ENCODE results near the gene CRK. TPM values are rescaled to one million over a fixed set of nuclear protein-coding genes. Genes with fewer than 3 reads are reported as not detected.

The CRK gene
- total and polyA plus RNA-seq, 2 of the 4 experiments (the other 2 are of a cell fraction): 57.6 to 100 TPM

GRCh38 chr17:1421470-1421869, 34.6 kb downstream of the CRK start:
- H3K56ac ChIP-seq (ENCODE audit: extremely low read depth, insufficient read depth, low read length): no peak overlapping the region
- H2AFZ ChIP-seq (replicated peaks; ENCODE audit: low read length, poor library complexity): no peak overlapping the region
- H3K14ac ChIP-seq (replicated peaks; ENCODE audit: low read depth, low read length): peak overlapping the region; percentile 22
- peaks cover 24% of the 10 kb centered on the region for H3K36me3 ChIP-seq (ENCODE audit: control insufficient read depth, insufficient read depth, low read length)
- no peak overlapping the region for H4K91ac ChIP-seq (ENCODE audit: insufficient read depth, low read depth, low read length)
- BruUV-seq (replicated peaks): TSS peak; percentile 69
- 0 out of 2 replicates have a peak overlapping the region, but pooled peaks have one; percentile 75 for H2AK5ac ChIP-seq (ENCODE audit: low read depth, low read length)
- ChIA-PET CTCF (no interaction called here), POLR2A (ENCODE audit: unreplicated experiment) (no interaction called here)
- intact Hi-C loops (cut with micrococcal nuclease): no loop called here
- no peak overlapping the region for H2AK9ac ChIP-seq (replicated peaks; ENCODE audit: low read depth, low read length, poor library complexity)
- H3K27me3 ChIP-seq (ENCODE audit: control insufficient read depth, insufficient read depth, low read length): no peaks in the 10 kb centered on the region
- H2BK5ac ChIP-seq (ENCODE audit: low read depth, low read length, poor library complexity, severe bottlenecking): no peak overlapping the region
- peaks cover 50% of the 10 kb centered on the region for H4K20me1 ChIP-seq (ENCODE audit: insufficient read depth, low read length)
- no peak overlapping the region for H4K5ac ChIP-seq (ENCODE audit: low read depth, low read length)
- H4K8ac ChIP-seq (ENCODE audit: low read depth in 2 of 2, low read length in 2 of 2): no peak overlapping the region
- TF ChIP-seq MAFK (IDR thresholded peaks at IDR 0.05; ENCODE audit: low read depth, low read length) (no peak), CHD1 (IDR thresholded peaks at IDR 0.05; ENCODE audit: low read depth, low read length) (no peak), RCOR1 (IDR thresholded peaks at IDR 0.05; ENCODE audit: insufficient replicate concordance, low read length) (no peak), MXI1 (IDR thresholded peaks at IDR 0.05; ENCODE audit: borderline replicate concordance, low read depth, low read length) (no peak), POLR2A (IDR thresholded peaks at IDR 0.05; ENCODE audit: low read depth, low read length) (no peak), CTCF (conservative IDR thresholded peaks at IDR 0.05; ENCODE audit: low read depth, low read length) (no peak), RAD21 (IDR thresholded peaks at IDR 0.05; ENCODE audit: low read length) (no peak), SMC3 (IDR thresholded peaks at IDR 0.05; ENCODE audit: low read depth, low read length) (no peak), FOS (IDR thresholded peaks at IDR 0.05; ENCODE audit: low read depth, low read length) (no peak), USF2 (IDR thresholded peaks at IDR 0.05; ENCODE audit: low read depth, low read length) (no peak), MAZ (IDR thresholded peaks at IDR 0.05; ENCODE audit: borderline replicate concordance, low read depth, low read length) (no peak), ELK1 (IDR thresholded peaks at IDR 0.05; ENCODE audit: borderline replicate concordance, low read depth, low read length) (no peak), BHLHE40 (IDR thresholded peaks at IDR 0.05; ENCODE audit: low read depth, low read length) (no peak)
- dilution Hi-C loops (cut with HindIII; ENCODE audit: low sequenced_read_pairs, unreplicated experiment): no loop called here
- H3K4me2 ChIP-seq (ENCODE audit: low read depth, low read length): no peak overlapping the region
- WGBS, 2 experiments (ENCODE audit: extremely low coverage in 2 of 2, insufficient read length in 1 of 2): 100% methylated on average over 2 of the region's 11 CpGs; no CpG with 5 or more reads in 1 of the 2 experiments
- ATAC-seq (ENCODE audit: low read depth) (no peak), DNase-seq (no peak)
- no peak overlapping the region for H3K23ac ChIP-seq (ENCODE audit: low read depth, low read length)
- H2BK120ac ChIP-seq (ENCODE audit: low read depth, low read length): no peak overlapping the region
- peaks cover 24% of the 10 kb centered on the region for H3K9me1 ChIP-seq (ENCODE audit: insufficient read depth, low read length)
- H2BK15ac ChIP-seq (ENCODE audit: low read depth, low read length): no peak overlapping the region
- peaks cover 15% of the 10 kb centered on the region for H3K4me1 ChIP-seq (ENCODE audit: control insufficient read depth, insufficient read depth, low read length)
- H2BK20ac ChIP-seq (ENCODE audit: low read depth, low read length): no peak overlapping the region
- in situ Hi-C loops (cut with MboI; ENCODE audit: low sequenced_read_pairs): no loop called here
- H3K9me3 ChIP-seq (ENCODE audit: control insufficient read depth, insufficient read depth, low read length): no peaks in the 10 kb centered on the region
- H3K27ac ChIP-seq (ENCODE audit: insufficient read depth, low read length): no peak overlapping the region
- H3K18ac ChIP-seq (ENCODE audit: low read depth, low read length): no peak overlapping the region
- 0 out of 2 replicates have a peak overlapping the region, but pooled peaks have one; percentile 18 for H3K4ac ChIP-seq (ENCODE audit: low read depth, low read length)
- H3K4me3 ChIP-seq (ENCODE audit: insufficient read depth, low read depth, low read length): no peak overlapping the region
- H3K9ac ChIP-seq (ENCODE audit: low read depth, low read length): no peak overlapping the region
- peaks cover 14 to 75% of the 10 kb centered on the region in 2 experiments for H3K79me1 ChIP-seq (ENCODE audit: low read depth in 1 of 2, low read length in 2 of 2)
